Measurements from ENCODE around the gene ZNF883. TPM values are rescaled to one million over a fixed set of nuclear protein-coding genes. Genes with fewer than 3 reads are reported as not detected.

Gene ZNF883
- total and polyA plus RNA-seq, 9 of the 15 experiments (the other 6 are each of a cell fraction or from before 2014, with no cell fraction given), result 1.00 to 5.7 (median 3.7) TPM

DNA sequence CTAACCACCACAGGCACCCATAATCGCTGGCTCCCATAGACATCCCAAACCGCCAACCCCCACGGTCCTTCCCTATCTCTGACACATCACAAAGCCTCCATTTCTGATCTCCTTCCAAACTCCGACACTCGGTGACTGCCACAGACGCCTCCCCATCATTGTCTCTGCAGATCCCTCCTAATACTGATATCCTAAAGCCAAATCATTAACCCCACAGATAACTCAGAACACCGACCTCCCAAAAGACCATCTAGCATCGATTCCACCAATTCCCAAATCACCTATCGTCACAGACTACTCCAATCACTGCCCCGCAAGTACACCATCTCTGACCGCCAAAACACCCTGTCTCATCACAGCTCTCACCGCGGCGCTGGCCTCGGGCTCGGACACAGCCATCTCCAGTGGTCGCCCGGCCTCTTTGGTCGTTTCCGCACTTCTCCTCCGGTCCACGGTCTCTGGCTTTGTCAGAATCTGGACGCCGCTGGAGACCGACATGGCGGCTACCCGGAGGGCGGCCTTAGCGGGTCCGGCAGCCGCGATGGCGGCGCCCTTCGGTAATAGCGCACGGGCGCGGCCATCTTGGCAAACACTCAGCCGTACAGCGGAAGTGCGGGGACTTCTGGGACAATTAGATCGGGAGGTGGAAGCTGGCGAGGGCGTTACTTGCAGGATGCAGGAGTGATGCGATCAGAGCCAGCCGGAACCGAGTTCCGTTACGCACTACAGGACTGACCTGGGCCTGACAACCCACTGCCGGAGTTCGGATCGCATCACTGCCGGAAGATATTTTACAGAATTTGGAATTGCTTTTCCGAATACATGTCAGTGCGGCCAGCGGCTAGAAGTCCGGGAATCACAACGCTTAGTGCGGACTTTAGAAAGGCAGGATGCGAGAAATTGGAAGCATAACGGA lies 44.5 kb upstream of the ZNF883 start, which contains the start of gene ZFP37:
Gene ZFP37 (minus strand): TSS at position 534 of the 916 bp plus-strand sequence. CDS start 36 bp downstream, at position 498.
- Histone ChIP-seq H3K9ac (ENCODE audit: insufficient read depth in 1 of 2, low read depth in 2 of 2, low read length in 2 of 2) (peak within 1 kb of the TSS in 1 of 2 experiments; percentile 55; a peak in 2 of 4 replicates), H3K27me3 (ENCODE audit: control insufficient read depth in 2 of 2, insufficient read depth in 2 of 2, low read length in 2 of 2) (peaks cover 0 to 5% of the 10 kb centered on the region in 2 experiments; a peak in 1 of 5 replicates), H3K4me1 (replicated peaks in 1 of 2; ENCODE audit: control insufficient read depth in 2 of 2, insufficient read depth in 2 of 2, low read length in 2 of 2) (peaks cover 0 to 15% of the 10 kb centered on the region in 2 experiments; a peak in 2 of 5 replicates), H3K9me3 (replicated peaks; ENCODE audit: control insufficient read depth, insufficient read depth, low read depth, low read length) (no peaks in the 10 kb centered on the region), H3K9me1 (ENCODE audit: control insufficient read depth, insufficient read depth, low read length) (no peaks in the 10 kb centered on the region), H3K79me2 (ENCODE audit: control insufficient read depth, insufficient read depth, low read length) (no peaks in the 10 kb centered on the region), H3K4me2 (ENCODE audit: insufficient read depth, low read length) (peak within 1 kb of the TSS; percentile 86), H3K4me3 (peak within 1 kb of the TSS; percentile 49), H2AFZ (ENCODE audit: low read depth, low read length) (peak within 1 kb of the TSS; percentile 91), H4K20me1 (replicated peaks; ENCODE audit: control insufficient read depth, insufficient read depth, low read length) (no peaks in the 10 kb centered on the region), H3K27ac (ENCODE audit: extremely low read depth, low read depth, low read length) (no peak within 1 kb of the TSS; the same call in 2 of the 3 replicates), H3K36me3 (ENCODE audit: control insufficient read depth, insufficient read depth, low read length) (no peaks in the 10 kb centered on the region; the same call in 2 of the 3 replicates)
- no TSS peak for BruUV-seq (replicated peaks)
- CTCF ChIA-PET (ENCODE audit: low intra/inter-chr PET ratio), result no interaction called here
- peak; percentile 100 for ATAC-seq
- WGBS (ENCODE audit: insufficient coverage, low coverage, missing lambda C conversion rate), result 8% methylated on average over 61 of the region's 62 CpGs
- peak; percentile 75 to 88 (median 80) for DNase-seq (ENCODE audit: extremely low read depth in 1 of 4, low spot score in 3 of 4)
- peak; percentile 80 for FAIRE-seq
- in situ Hi-C loops (cut with MboI) (no loop called here), intact Hi-C loops (cut with micrococcal nuclease) (no loop called here)
- POLR2A ChIA-PET, result interaction anchor here (0.6 kb wide), 1 partner anchor 220 kb away, joined by 3 read pairs; no protein-coding TSS in a partner anchor
- TF ChIP-seq GABPA (tag; conservative IDR thresholded peaks at IDR 0.05; ENCODE audit: low read depth) (peak; percentile 86), NCOR1 (IDR thresholded peaks at IDR 0.05) (no peak), PYGO2 (tag; IDR thresholded peaks at IDR 0.05) (no peak), DIDO1 (tag; IDR thresholded peaks at IDR 0.05; ENCODE audit: low read depth) (0 out of 2 replicates have a peak, but pooled peaks have one; percentile 51), ATF7 (IDR thresholded peaks at IDR 0.05) (peak; percentile 43; the same call in 1 of the 2 replicates), HDAC8 (tag; IDR thresholded peaks at IDR 0.05) (no peak), ZNF23 (CRISPR knock-in tag; IDR thresholded peaks at IDR 0.05) (no peak), BRCA1 (IDR thresholded peaks at IDR 0.05) (no peak), BRCA1 (CRISPR knock-in tag; IDR thresholded peaks at IDR 0.05) (no peak), ZNF395 (CRISPR knock-in tag; IDR thresholded peaks at IDR 0.05) (peak; percentile 63; the same call in 1 of the 2 replicates), GMEB1 (CRISPR knock-in tag; IDR thresholded peaks at IDR 0.05) (no peak)
- TF ChIP-seq, protein P1, sequence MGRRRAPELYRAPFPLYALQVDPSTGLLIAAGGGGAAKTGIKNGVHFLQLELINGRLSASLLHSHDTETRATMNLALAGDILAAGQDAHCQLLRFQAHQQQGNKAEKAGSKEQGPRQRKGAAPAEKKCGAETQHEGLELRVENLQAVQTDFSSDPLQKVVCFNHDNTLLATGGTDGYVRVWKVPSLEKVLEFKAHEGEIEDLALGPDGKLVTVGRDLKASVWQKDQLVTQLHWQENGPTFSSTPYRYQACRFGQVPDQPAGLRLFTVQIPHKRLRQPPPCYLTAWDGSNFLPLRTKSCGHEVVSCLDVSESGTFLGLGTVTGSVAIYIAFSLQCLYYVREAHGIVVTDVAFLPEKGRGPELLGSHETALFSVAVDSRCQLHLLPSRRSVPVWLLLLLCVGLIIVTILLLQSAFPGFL (CRISPR knock-in tag; IDR thresholded peaks at IDR 0.05), result no peak
- TF ChIP-seq, protein P2, sequence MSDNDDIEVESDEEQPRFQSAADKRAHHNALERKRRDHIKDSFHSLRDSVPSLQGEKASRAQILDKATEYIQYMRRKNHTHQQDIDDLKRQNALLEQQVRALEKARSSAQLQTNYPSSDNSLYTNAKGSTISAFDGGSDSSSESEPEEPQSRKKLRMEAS (CRISPR knock-in tag; IDR thresholded peaks at IDR 0.05), result no peak
- TF ChIP-seq, protein P3, sequence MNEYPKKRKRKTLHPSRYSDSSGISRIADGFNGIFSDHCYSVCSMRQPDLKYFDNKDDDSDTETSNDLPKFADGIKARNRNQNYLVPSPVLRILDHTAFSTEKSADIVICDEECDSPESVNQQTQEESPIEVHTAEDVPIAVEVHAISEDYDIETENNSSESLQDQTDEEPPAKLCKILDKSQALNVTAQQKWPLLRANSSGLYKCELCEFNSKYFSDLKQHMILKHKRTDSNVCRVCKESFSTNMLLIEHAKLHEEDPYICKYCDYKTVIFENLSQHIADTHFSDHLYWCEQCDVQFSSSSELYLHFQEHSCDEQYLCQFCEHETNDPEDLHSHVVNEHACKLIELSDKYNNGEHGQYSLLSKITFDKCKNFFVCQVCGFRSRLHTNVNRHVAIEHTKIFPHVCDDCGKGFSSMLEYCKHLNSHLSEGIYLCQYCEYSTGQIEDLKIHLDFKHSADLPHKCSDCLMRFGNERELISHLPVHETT (CRISPR knock-in tag; conservative IDR thresholded peaks at IDR 0.05 in 1 of 2, IDR thresholded peaks at IDR 0.05 in 1 of 2), result peak in 1 of 2 experiments; percentile 86; a peak in 2 of 4 replicates

All from K562 (cell line).